Prostate gland (tissue), 2 donors: ENCODE results near the gene IFT74.

Experiments
- CTCF ChIP-seq, 4 experiments: fragments of 200-600 bp in 2 of 4; fragments of 450-650 bp in 2 of 4; sonication (generic) in 2 of 4; IDR thresholded peaks; 1 replicate in 3 of 4; 2 replicates in 1 of 4; pipeline ENCODE4 v1.5.1; 2016 to 2019; ENCODE audit warnings: antibody characterized with exemption in 4 of 4, mild to moderate bottlenecking in 2 of 4, moderate library complexity in 2 of 4
- POLR2A ChIP-seq: fragments of 450-650 bp; IDR thresholded peaks from one replicate; pipeline ENCODE4 v1.6.1; 2016; ENCODE audit warnings: antibody characterized with exemption, mild to moderate bottlenecking
- POLR2AphosphoS5 ChIP-seq: sonication (generic); formaldehyde crosslinking; IDR thresholded peaks from one replicate; pipeline ENCODE4 v1.6.1; 2017; ENCODE audit warnings: antibody characterized with exemption

DNA sequence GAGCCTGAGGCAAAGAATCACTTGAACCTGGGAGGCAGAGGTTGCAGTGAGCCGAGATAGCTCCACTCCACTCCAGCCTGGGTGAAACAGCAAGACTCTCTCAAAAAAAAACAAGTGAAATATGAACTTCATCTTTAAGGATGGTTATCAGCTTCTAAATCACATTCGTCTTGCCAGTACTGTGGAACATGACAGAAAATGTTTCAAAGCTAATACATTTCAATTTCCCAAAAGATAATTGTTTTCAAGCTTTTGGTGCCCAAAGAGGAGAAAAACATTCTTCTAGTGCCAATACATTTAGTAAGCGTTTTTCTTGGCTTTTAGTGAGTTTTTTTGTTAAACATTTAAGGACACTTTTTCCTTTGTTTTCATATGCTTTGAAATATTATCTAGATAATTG lies 4.4 kb upstream of the IFT74 start:
- no peak for TF ChIP-seq POLR2A
- TF ChIP-seq POLR2AphosphoS5, result no peak
- no peak for TF ChIP-seq CTCF (IDR thresholded peaks at IDR 0.05)
